NCI-H1105 treated with DMSO at 0.1 percent for 48 hours (cell line): ENCODE measurements around the gene PGM5.
"Not testable (repeated sequence)": the region's sequence is repeated elsewhere in the genome, so short reads cannot be mapped to it uniquely, and the experiment has no call there.

Experiments
- DNase-seq: peaks from one replicate; lab custom pipeline; 2025; lab: John Stamatoyannopoulos, UW

Gene PGM5

GRCh38 chr9:68356380-68357118 lies at the start of gene PGM5:
Gene PGM5, plus strand, starts transcription at chr9:68356611. Its CDS starts 517 bp downstream, at chr9:68357128.
- not testable (repeated sequence) for DNase-seq

- not testable (repeated sequence) for DNase-seq
These were observed 49.3 kb upstream of the PGM5 start for GRCh38 chr9:68307127-68307526.

- DNase-seq = not testable (repeated sequence)
These were observed 48.8 kb upstream of the PGM5 start for GRCh38 chr9:68307654-68308053.

GRCh38 chr9:68311208-68311607 lies 45.2 kb upstream of the PGM5 start:
- not testable (repeated sequence) for DNase-seq

- not testable (repeated sequence) for DNase-seq
These were observed 38.2 kb upstream of the PGM5 start for GRCh38 chr9:68318209-68318608.

- not testable (repeated sequence) for DNase-seq
These were observed 32.7 kb upstream of the PGM5 start for GRCh38 chr9:68323749-68324148.

GRCh38 chr9:68324518-68324917 lies 31.9 kb upstream of the PGM5 start:
- DNase-seq = not testable (repeated sequence)

- not testable (repeated sequence) for DNase-seq
These were observed 27.3 kb upstream of the PGM5 start for GRCh38 chr9:68329106-68329505.

- DNase-seq = not testable (repeated sequence)
These were observed 25.8 kb upstream of the PGM5 start for GRCh38 chr9:68330531-68331173.

GRCh38 chr9:68332122-68332521 lies 24.3 kb upstream of the PGM5 start:
- DNase-seq = not testable (repeated sequence)

- DNase-seq = not testable (repeated sequence)
These were observed 20.5 kb upstream of the PGM5 start for GRCh38 chr9:68335935-68336334.

- not testable (repeated sequence) for DNase-seq
These were observed 19.6 kb upstream of the PGM5 start for GRCh38 chr9:68336639-68337339.

- not testable (repeated sequence) for DNase-seq
These were observed 18.4 kb upstream of the PGM5 start for GRCh38 chr9:68338000-68338399.

- DNase-seq = not testable (repeated sequence)
These were observed 14.0 kb upstream of the PGM5 start for GRCh38 chr9:68342265-68343025.

- not testable (repeated sequence) for DNase-seq
These were observed 13.2 kb upstream of the PGM5 start for GRCh38 chr9:68343242-68343641.

GRCh38 chr9:68343992-68344391 lies 12.4 kb upstream of the PGM5 start:
- not testable (repeated sequence) for DNase-seq

GRCh38 chr9:68351689-68352088 lies 4.7 kb upstream of the PGM5 start:
- not testable (repeated sequence) for DNase-seq

GRCh38 chr9:68355993-68356379 lies 425 bp upstream of the PGM5 start:
- not testable (repeated sequence) for DNase-seq

GRCh38 chr9:68357119-68357714 lies 806 bp downstream of the PGM5 start:
- DNase-seq = not testable (repeated sequence)

GRCh38 chr9:68366933-68367547 lies 10.6 kb downstream of the PGM5 start:
- DNase-seq = not testable (repeated sequence)

- not testable (repeated sequence) for DNase-seq
These were observed 19.4 kb downstream of the PGM5 start for GRCh38 chr9:68375789-68376188.
